HFFc6 (cell line): ENCODE measurements around the gene SARDH. TPM values are rescaled to one million over a fixed set of nuclear protein-coding genes. Genes with fewer than 3 reads are reported as not detected.

Experiments used
- DNase-seq: peaks from one replicate; pipeline ENCODE4 v3.0.0-alpha.2; 2018
- H3K27ac Mint-ChIP-seq: 2 replicates; pipeline ENCODE4 v1.8.0; 2020; ENCODE audit warnings: mild to moderate bottlenecking, mixed read lengths
- H3K27me3 Mint-ChIP-seq: 2 replicates; pipeline ENCODE4 v1.8.0; 2021; ENCODE audit warnings: mild to moderate bottlenecking, moderate library complexity, mixed read lengths; ENCODE audit not compliant: insufficient read depth
- H3K36me3 Mint-ChIP-seq: 2 replicates; pipeline ENCODE4 v1.8.0; 2021; ENCODE audit warnings: low read depth, mixed read lengths
- H3K4me1 Mint-ChIP-seq: 2 replicates; pipeline ENCODE4 v1.8.0; 2020; ENCODE audit warnings: low read depth, mixed read lengths
- H3K4me3 Mint-ChIP-seq: 2 replicates; pipeline ENCODE4 v1.8.0; 2020; ENCODE audit warnings: mild to moderate bottlenecking, moderate library complexity, mixed read lengths
- H3K9me3 Mint-ChIP-seq: 2 replicates; pipeline ENCODE4 v1.8.0; 2020; ENCODE audit warnings: mild to moderate bottlenecking, mixed read lengths
- CTCF ChIP-seq: fragments of 200-600 bp; sonication (generic); IDR thresholded peaks from 2 replicates; pipeline ENCODE4 v1.5.0; 2021; ENCODE audit warnings: antibody characterized with exemption, mild to moderate bottlenecking
- total RNA-seq, 6 experiments: library from RNA; stranded (reverse); fragmentation: NEBNext Ultra II Directional; extraction: Animal tissue kit (Norgen Biotek cat#: 25700); gene quantifications; 2 replicates in 1 of 6; 3 replicates in 5 of 6; pipeline ENCODE4 v1.2.3, GENCODE V29; 2021

SARDH gene
- total RNA-seq, 6 experiments from 2014 or later: 0.24 to 5.1 (median 4.1) TPM

- no peak overlapping the region for H3K4me3 Mint-ChIP-seq
- DNase-seq: no peak
- H3K36me3 Mint-ChIP-seq: no peaks in the 10 kb centered on the region
- peaks cover 29% of the 10 kb centered on the region for H3K27me3 Mint-ChIP-seq
- no peak for TF ChIP-seq CTCF
- H3K9me3 Mint-ChIP-seq: peaks cover 4% of the 10 kb centered on the region; the same call in 1 of the 2 replicates
- H3K4me1 Mint-ChIP-seq: no peaks in the 10 kb centered on the region
- no peak overlapping the region for H3K27ac Mint-ChIP-seq
Observed at GRCh38 chr9:133672503-133673257, 65.5 kb downstream of the SARDH start.

GRCh38 chr9:133671371-133671770 lies 66.8 kb downstream of the SARDH start:
- H3K4me1 Mint-ChIP-seq: no peaks in the 10 kb centered on the region
- no peaks in the 10 kb centered on the region for H3K36me3 Mint-ChIP-seq
- no peak overlapping the region for H3K27ac Mint-ChIP-seq
- H3K4me3 Mint-ChIP-seq: no peak overlapping the region
- no peak for TF ChIP-seq CTCF
- peaks cover 31% of the 10 kb centered on the region for H3K27me3 Mint-ChIP-seq
- no peak for DNase-seq
- H3K9me3 Mint-ChIP-seq: peaks cover 4% of the 10 kb centered on the region; the same call in 1 of the 2 replicates

GRCh38 chr9:133670466-133670865 lies 67.7 kb downstream of the SARDH start:
- no peak for TF ChIP-seq CTCF
- Mint-ChIP-seq H3K4me1 (no peaks in the 10 kb centered on the region), H3K36me3 (no peaks in the 10 kb centered on the region), H3K9me3 (peaks cover 4% of the 10 kb centered on the region; the same call in 1 of the 2 replicates), H3K27me3 (peaks cover 23% of the 10 kb centered on the region), H3K4me3 (no peak overlapping the region), H3K27ac (no peak overlapping the region)
- DNase-seq: no peak

- Mint-ChIP-seq H3K27me3 (peaks cover 15% of the 10 kb centered on the region), H3K36me3 (no peaks in the 10 kb centered on the region), H3K4me1 (no peaks in the 10 kb centered on the region), H3K4me3 (no peak overlapping the region), H3K9me3 (peaks cover 4% of the 10 kb centered on the region; the same call in 1 of the 2 replicates), H3K27ac (no peak overlapping the region)
- TF ChIP-seq CTCF: no peak
- no peak for DNase-seq
Observed at GRCh38 chr9:133669182-133669801, 68.9 kb downstream of the SARDH start.

- Mint-ChIP-seq H3K4me3 (no peak overlapping the region), H3K27ac (no peak overlapping the region), H3K27me3 (peaks cover 20% of the 10 kb centered on the region), H3K36me3 (no peaks in the 10 kb centered on the region), H3K4me1 (no peaks in the 10 kb centered on the region), H3K9me3 (peaks cover 4% of the 10 kb centered on the region; the same call in 1 of the 2 replicates)
- no peak for TF ChIP-seq CTCF
- DNase-seq: no peak
Observed at GRCh38 chr9:133667759-133668450, 70.2 kb downstream of the SARDH start.
